Ectodermal cell (in vitro differentiated cells): ENCODE data around the gene DMD.

ENCODE experiments used
- H3K27ac ChIP-seq: 2 replicates; pipeline ENCODE4 v1.7.0; 2013; ENCODE audit warnings: mild to moderate bottlenecking, low read depth, low read length; ENCODE audit not compliant: insufficient read depth, poor library complexity, severe bottlenecking
- H3K27me3 ChIP-seq: 2 replicates; pipeline ENCODE4 v1.7.0; 2013; ENCODE audit warnings: mild to moderate bottlenecking, low read length; ENCODE audit not compliant: insufficient read depth, control insufficient read depth, poor library complexity, severe bottlenecking
- H3K36me3 ChIP-seq: one replicate; pipeline ENCODE4 v1.7.0; 2013; ENCODE audit warnings: low read length; ENCODE audit not compliant: control insufficient read depth, insufficient read depth
- H3K4me1 ChIP-seq: one replicate; pipeline ENCODE4 v1.7.0; 2013; ENCODE audit warnings: low read length; ENCODE audit not compliant: control insufficient read depth, insufficient read depth
- H3K4me3 ChIP-seq: 2 replicates; pipeline ENCODE4 v1.7.0; 2013; ENCODE audit warnings: low read depth, low read length, control low read depth; ENCODE audit not compliant: insufficient read depth
- H3K9me3 ChIP-seq: 2 replicates; pipeline ENCODE4 v1.7.0; 2013; ENCODE audit warnings: mild to moderate bottlenecking, low read length, moderate library complexity; ENCODE audit not compliant: control insufficient read depth
- WGBS, 2 experiments: methylation state at CpG; one replicate each; pipeline ENCODE4 v1.1.7; 2013; ENCODE audit warnings: missing lambda C conversion rate in 2 of 2; 5-methylcytosine and 5-hydroxymethylcytosine counted together

Gene DMD

DNA sequence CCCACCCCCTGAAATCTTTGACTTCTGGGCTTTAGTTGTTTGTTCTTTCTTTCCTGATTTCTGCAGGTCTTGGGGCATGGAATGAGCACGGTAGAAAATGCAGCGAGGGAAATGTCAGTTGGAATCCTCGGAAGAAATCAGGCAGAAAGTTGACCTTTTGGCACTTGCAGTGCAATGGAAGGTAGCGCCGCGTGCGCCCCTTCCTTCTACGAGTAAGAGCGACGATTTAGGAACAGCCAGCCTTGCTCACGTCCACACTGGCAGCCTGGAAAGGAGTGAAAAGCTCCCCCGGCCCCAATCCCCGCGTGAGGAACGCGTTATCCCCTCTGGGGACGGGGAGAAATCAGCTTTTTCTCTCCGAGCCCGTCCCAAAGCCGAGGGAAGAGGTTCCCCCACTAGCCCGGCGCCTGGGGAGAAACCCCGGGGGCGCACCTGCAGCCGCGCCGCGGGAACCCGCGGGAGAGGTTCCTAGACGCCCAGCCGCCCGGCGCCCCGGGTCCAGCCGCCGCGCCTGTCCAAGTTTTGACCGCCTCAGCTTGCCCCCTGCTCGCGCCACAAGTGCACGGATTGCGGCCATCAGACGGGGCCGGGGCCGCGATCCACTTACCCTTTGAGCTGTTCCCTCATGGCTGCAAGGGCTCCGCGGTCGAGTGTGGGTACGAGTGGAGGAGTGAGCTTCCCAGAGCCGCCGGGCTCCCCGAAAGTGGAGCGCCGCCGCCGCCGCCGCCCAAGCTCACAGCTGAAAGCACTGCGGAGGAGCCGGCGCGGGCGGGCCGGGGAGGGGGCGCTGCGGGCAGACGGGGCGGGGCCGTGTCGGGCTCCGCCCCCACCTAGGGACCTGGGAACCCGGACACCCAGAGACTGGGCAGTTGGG lies 1944.9 kb downstream of the DMD start:
- Histone ChIP-seq H3K4me3 (peak overlapping the region; percentile 61), H3K27ac (peak overlapping the region; percentile 36), H3K9me3 (no peaks in the 10 kb centered on the region), H3K4me1 (peaks cover 6% of the 10 kb centered on the region), H3K36me3 (no peaks in the 10 kb centered on the region), H3K27me3 (no peaks in the 10 kb centered on the region)
- WGBS, 2 experiments, result 0% methylated on average over 74 of the region's 74 CpGs

DNA sequence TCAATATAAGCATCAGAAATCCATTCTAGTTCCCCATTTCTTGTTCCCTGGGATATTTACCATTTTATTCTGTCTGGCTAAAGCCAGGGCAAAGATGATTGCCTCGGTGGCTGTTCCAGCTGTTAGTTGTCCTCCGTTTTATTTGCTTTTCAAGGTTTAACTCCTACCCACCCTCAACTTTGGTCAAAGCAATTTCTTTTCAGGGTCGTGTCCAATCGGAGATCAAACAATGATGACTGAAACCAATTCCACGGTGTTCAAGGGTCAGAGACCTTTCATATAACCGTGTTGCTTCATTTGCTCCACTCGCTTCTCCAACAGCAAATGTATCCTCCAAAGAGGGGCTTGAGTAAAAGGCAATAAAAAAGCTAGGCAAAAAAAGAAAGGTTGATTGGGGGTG lies 1946.0 kb downstream of the DMD start:
- no peaks in the 10 kb centered on the region for H3K9me3 ChIP-seq
- no peak overlapping the region for H3K27ac ChIP-seq
- WGBS, 2 experiments, result 42 to 55% methylated on average over 6 to 7 of the region's 7 CpGs
- no peaks in the 10 kb centered on the region for H3K36me3 ChIP-seq
- peak overlapping the region; percentile 61 for H3K4me3 ChIP-seq
- peaks cover 7% of the 10 kb centered on the region for H3K4me1 ChIP-seq
- no peaks in the 10 kb centered on the region for H3K27me3 ChIP-seq

DNA sequence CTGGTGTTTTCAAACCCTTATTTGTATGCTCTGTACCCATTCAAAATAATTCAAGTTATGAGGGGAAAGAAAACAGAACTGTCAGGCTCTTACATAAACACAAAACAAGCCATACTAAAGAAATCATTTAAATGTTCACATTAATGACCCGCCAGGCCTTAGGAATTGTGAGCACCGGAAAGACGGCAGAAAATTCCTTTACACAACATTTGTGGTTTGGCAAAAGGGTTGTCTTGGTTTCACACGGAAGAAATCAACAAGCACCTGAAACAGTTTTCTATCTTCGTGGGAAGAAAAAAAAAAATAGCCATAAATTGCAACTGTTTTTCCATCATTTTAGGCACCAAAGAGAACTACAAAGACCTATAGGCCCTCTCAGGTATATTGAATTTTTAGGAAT lies 1951.0 kb downstream of the DMD start:
- peaks cover 7% of the 10 kb centered on the region for H3K4me1 ChIP-seq
- 92 to 95% methylated on average over 4 to 5 of the region's 5 CpGs for WGBS, 2 experiments
- H3K9me3 ChIP-seq, result no peaks in the 10 kb centered on the region
- no peaks in the 10 kb centered on the region for H3K36me3 ChIP-seq
- no peak overlapping the region for H3K27ac ChIP-seq
- H3K27me3 ChIP-seq, result no peaks in the 10 kb centered on the region
- H3K4me3 ChIP-seq, result no peak overlapping the region

DNA sequence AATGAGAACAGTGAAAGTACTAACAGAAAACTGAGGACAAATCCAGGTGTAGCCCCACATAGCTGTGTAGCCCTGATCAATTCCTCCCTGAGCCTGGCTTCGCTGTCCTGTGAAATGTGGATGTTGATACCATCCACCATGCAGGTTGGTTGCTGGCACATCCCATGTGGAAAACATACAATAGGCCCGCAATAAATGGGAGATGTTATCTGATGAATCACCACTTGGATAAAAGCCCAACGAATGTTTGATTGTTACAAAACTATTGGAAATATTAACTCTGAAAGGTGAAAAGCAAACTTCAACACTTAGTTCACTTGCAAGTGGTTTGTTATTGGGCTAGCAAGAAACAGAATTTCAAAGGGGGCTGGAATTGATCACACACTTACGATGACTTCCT lies 1953.2 kb downstream of the DMD start:
- Histone ChIP-seq H3K27me3 (no peaks in the 10 kb centered on the region), H3K4me3 (no peak overlapping the region), H3K4me1 (peaks cover 7% of the 10 kb centered on the region), H3K36me3 (no peaks in the 10 kb centered on the region), H3K27ac (no peak overlapping the region), H3K9me3 (no peaks in the 10 kb centered on the region)
- WGBS, 2 experiments, result 77 to 98% methylated on average over 3 of the region's 4 CpGs

DNA sequence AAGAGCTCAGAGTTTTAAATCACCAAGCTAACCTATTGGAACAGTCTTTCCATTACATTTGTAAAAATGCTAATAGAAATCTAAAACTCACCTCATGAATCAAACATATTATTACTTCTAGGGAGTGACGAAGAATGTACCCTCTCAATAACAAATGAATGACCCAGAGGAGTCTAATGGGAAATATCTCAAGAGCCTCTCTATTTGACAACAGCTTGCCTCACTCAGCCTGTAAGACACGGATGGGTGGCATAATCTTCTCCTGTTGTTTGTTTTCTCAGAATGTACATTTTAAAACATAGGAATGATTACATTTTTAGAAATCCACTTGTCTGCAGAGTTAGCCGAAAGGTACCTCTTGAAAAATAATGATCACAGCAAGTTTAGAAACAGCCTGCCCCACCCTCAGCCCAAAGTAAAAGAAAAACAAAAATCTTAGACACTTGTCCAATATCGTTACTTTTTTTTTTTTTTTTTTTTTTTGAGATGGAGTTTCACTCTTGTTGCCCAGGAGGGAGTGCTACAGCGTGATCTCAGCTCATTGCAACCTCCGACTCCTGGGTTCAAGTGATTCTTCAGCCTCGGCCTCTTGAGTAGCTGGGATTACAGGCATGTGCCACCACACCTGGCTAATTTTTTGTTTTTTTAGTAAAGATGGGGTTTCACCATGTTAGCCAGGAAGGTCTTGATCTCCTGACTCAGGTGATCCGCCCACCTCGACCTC lies 1955.9 kb downstream of the DMD start:
- no peak overlapping the region for H3K27ac ChIP-seq
- H3K36me3 ChIP-seq, result no peaks in the 10 kb centered on the region
- H3K4me1 ChIP-seq, result no peaks in the 10 kb centered on the region
- WGBS, 2 experiments, result 93 to 94% methylated on average over 6 to 9 of the region's 9 CpGs
- H3K4me3 ChIP-seq, result no peak overlapping the region
- no peaks in the 10 kb centered on the region for H3K9me3 ChIP-seq
- no peaks in the 10 kb centered on the region for H3K27me3 ChIP-seq

DNA sequence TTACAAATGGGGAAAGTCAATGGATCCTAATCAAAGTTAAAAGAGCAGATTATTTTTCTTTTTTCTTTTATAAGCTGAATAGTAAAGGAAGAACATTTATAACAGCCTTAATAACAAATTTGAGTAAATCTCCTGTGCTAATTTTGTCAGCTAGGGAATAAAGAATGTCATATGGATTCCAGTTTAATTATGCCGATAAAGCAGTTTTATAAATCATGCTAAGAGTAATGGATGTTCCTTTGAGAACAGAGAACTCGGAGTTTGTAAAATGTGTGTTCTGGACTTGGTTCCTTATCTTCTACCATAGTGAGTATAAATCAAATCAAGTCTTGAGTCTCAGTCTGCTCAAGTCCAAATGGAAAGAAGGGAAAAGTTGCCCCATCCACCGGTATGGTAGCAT lies 1959.2 kb downstream of the DMD start:
- Histone ChIP-seq H3K36me3 (no peaks in the 10 kb centered on the region), H3K4me3 (no peak overlapping the region), H3K9me3 (no peaks in the 10 kb centered on the region), H3K27me3 (no peaks in the 10 kb centered on the region), H3K27ac (no peak overlapping the region), H3K4me1 (no peaks in the 10 kb centered on the region)
- WGBS, 2 experiments, result 67% methylated on average over 3 of the region's 3 CpGs; no CpG with 5 or more reads in 1 of the 2 experiments

DNA sequence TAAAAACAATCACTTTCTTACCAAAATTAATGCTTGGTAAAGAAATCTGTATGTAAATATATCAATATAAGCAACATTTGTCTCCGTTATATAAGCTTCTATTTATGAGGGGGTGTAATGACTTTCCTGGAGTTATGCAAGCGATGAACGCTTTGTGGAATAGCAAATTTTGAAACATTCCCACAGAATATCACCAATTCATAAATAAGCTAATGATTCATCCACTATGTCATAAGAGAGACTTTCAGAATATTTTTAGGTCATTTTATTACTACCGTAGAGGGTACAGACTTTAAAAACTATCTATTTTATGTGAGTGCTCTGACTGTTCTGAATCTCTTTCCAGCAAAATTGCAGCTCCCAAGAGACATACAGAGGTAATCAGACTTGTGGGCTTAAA lies 1960.0 kb downstream of the DMD start:
- WGBS, 2 experiments, result 100% methylated on average over 1 of the region's 4 CpGs; no CpG with 5 or more reads in 1 of the 2 experiments
- no peak overlapping the region for H3K4me3 ChIP-seq
- no peak overlapping the region for H3K27ac ChIP-seq
- no peaks in the 10 kb centered on the region for H3K36me3 ChIP-seq
- no peaks in the 10 kb centered on the region for H3K27me3 ChIP-seq
- H3K4me1 ChIP-seq, result no peaks in the 10 kb centered on the region
- H3K9me3 ChIP-seq, result no peaks in the 10 kb centered on the region

DNA sequence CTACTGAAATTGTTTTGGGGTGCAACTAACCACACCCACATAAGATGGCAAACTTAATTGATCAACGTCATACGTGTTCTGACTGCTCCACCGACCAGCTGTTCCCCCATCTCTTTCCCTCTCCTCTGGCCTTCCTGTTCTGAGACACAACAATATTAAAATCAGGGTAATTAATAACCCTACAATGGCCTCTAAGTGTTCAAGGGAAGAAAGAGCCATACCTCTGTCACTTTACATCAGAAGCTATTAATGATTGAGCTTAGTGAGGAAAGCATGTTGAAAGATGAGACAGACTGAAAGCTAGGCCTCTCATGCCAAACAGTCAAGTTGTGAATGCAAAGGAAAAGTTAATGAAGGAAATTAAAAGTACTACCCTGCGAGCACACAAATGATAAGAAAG lies 1965.6 kb downstream of the DMD start:
- no peak overlapping the region for H3K27ac ChIP-seq
- 88 to 98% methylated on average over 3 of the region's 4 CpGs for WGBS, 2 experiments
- H3K27me3 ChIP-seq, result no peaks in the 10 kb centered on the region
- no peaks in the 10 kb centered on the region for H3K36me3 ChIP-seq
- no peak overlapping the region for H3K4me3 ChIP-seq
- no peaks in the 10 kb centered on the region for H3K4me1 ChIP-seq
- no peaks in the 10 kb centered on the region for H3K9me3 ChIP-seq

DNA sequence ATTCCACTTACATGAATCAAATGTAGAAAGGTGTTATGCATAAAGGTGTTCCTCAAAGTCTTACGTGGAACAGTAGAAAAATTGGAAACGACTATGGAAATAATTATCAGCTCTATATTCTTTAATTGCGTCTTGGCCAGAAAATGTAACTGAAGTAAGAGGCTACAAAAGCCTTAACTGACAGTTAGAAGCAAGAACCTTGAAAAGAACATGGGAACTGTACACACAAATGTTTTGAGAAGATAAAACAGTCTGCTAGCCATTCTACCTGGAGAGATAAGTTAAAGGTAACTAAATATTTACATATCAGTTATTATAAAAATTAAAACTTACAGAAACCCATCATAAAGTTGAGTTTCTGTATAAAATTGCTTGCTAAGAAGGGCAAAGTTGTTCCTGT lies 1967.5 kb downstream of the DMD start:
- H3K36me3 ChIP-seq, result no peaks in the 10 kb centered on the region
- no peaks in the 10 kb centered on the region for H3K9me3 ChIP-seq
- 94 to 97% methylated on average over 2 to 3 of the region's 3 CpGs for WGBS, 2 experiments
- H3K27ac ChIP-seq, result no peak overlapping the region
- H3K4me1 ChIP-seq, result no peaks in the 10 kb centered on the region
- no peaks in the 10 kb centered on the region for H3K27me3 ChIP-seq
- H3K4me3 ChIP-seq, result no peak overlapping the region

DNA sequence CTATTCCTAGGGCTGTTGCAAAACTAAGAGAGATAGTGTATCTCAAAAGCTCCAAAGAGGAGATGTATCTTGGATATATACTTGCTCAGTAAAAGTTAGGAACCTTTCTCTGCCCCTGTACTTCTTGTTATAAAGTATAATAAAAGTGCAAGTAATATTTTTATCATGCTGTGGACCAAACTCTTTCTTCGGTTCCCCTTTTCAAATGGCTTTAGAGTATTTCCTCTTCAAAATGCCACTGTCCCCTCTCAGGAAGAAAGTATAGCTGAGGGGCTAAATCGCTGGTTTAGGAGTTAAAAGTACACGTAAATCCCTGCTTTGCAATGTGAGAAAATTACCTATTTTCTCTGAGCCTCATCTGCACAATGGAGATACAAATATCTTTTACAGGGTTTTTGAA lies 1970.4 kb downstream of the DMD start:
- Histone ChIP-seq H3K36me3 (no peaks in the 10 kb centered on the region), H3K27ac (no peak overlapping the region), H3K9me3 (no peaks in the 10 kb centered on the region), H3K27me3 (no peaks in the 10 kb centered on the region), H3K4me1 (no peaks in the 10 kb centered on the region), H3K4me3 (no peak overlapping the region)
- 95 to 100% methylated on average over 1 to 2 of the region's 3 CpGs for WGBS, 2 experiments
